Lung microvascular endothelial cell (primary cell): ENCODE measurements around the gene NEDD1. TPM values are rescaled to one million over a fixed set of nuclear protein-coding genes. Genes with fewer than 3 reads are reported as not detected.

ENCODE experiments used
- DNase-seq, 2 donors: peaks; one replicate each; pipeline versions ENCODE4 v3.0.0 to v3.0.0-alpha.2; 2010; ENCODE audit warnings: low read depth in 2 of 2
- total RNA-seq: library from RNA; depleted of rRNA; stranded (reverse); fragments of >200 nt; gene quantifications from 2 replicates; pipeline ENCODE4 v1.2.1, GENCODE V29; 2014

The NEDD1 gene
- total RNA-seq, 1 donor from 2014 or later = 21.8 TPM

DNA sequence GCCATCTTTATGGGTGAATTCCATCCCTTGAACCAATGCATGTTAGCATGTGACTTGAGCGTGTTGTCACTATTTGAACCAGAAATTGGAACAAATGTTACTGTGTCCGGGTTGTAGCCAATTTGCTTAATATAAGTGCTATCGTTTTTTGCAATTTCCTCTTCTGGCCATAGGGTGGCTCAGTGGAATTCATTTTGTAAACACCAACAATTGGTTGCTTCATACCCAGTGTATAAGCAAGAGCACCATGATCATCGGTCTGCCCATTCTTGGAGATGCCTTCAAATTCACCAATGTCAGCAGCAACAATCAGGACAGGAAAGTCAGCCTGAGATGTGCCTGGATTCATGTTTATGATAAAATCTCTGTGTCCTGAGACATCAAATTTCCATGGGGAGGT is 5.0 kb upstream of the NEDD1 start:
- no peak for DNase-seq

DNA sequence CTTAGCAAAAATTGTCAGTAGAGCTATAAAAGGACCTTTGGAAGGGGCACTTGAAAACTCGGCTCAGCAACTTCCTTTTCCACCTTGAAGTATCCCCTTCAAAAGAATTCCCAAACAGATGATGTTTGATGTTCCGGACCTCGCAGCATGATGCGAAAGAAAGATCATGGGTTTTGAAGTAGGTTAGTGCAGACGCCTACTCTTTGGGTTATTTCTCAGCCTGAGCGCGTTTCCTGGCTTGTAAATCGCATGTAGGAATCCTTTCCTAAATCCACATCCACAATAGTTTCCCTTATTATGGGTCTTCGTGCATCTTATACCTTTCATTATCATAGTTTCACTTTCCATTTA is 584 bp upstream of the NEDD1 start:
- DNase-seq = no peak

DNA sequence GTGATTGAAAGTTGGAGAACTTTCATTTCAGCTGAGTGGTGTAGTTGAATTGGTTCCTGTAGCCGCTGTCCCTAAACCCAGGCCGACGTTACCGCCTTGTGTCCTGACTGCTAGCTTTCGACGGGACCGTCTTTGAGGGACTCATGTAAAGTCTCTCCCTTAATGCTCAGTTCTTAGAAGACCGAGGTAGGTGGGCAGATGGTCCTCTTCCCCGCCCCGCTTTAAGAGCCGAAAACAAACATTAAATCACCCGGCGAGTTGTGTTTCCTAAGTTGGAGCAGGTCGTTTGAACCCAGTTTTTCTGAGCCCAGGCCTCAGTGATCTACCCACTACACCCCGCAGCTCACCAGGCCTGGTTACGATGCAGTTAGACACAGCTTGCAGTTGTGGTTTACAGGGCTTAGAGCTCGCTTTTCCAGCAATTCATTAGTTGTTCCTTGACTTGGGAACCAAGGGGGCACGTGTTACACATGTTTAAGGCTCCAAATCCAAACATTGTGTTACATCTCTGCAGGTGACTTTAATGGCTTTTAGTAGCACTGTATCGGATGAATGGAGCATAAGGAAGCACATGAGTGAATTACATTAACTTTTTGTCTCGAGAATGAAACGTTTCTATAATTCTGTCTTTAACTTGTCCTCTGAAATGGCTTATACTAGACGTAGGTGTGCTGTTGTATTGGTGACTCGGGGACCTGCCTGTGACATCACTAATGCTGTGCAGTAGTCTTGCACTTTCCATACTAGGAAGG is 790 bp downstream of the NEDD1 start:
- DNase-seq = peak; percentile 47

DNA sequence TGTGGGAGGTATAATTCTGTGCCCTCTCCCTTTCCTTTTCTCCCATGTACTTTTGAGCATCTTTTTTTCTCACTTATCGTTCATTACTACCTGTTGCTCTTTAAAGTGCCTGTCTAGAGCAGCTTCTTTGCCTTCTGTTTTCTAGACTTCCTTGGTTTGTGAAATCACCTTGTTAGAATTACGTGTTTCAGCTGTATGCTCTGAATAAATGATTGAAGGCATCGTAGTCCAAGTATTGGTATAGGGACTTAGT is 1.3 kb downstream of the NEDD1 start:
- DNase-seq = no peak

DNA sequence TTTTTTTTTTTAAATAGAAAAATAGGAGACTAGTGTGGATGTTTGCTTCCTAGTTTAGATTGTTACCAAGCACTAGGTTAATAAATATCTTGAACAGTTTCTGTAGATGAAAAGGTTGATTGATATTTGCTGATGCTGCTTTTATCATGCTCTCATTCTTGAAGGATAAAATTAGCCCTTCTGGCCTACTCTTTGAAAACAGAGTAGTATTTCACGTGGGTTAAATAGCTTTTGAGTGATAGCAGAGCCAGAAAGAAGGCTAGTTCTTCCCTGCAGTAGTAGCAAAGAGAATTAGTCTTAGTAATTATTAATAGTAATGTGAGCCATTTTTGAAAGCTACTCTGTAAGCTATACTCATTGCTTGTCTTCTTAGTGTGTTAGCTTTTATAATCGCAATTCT is 5.2 kb downstream of the NEDD1 start:
- no peak for DNase-seq

DNA sequence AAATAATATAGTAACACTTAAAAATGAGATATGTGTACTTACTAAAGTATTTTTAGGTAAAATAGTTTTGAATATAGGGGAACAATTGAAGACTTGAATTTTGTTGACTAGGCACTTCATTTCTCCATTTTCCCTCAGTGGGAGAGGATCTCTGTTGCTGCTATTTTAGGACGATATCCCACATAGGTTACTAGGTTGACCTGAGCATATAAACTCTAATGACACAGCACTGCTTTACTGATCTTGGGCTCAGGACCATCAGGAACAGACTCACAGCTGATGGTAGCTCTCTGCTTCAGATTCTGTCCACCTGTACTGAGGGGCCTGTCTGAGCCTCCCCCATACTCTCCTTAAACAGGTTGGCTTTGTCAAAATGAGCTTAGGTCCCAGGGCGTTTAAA is 5.9 kb downstream of the NEDD1 start:
- no peak for DNase-seq

DNA sequence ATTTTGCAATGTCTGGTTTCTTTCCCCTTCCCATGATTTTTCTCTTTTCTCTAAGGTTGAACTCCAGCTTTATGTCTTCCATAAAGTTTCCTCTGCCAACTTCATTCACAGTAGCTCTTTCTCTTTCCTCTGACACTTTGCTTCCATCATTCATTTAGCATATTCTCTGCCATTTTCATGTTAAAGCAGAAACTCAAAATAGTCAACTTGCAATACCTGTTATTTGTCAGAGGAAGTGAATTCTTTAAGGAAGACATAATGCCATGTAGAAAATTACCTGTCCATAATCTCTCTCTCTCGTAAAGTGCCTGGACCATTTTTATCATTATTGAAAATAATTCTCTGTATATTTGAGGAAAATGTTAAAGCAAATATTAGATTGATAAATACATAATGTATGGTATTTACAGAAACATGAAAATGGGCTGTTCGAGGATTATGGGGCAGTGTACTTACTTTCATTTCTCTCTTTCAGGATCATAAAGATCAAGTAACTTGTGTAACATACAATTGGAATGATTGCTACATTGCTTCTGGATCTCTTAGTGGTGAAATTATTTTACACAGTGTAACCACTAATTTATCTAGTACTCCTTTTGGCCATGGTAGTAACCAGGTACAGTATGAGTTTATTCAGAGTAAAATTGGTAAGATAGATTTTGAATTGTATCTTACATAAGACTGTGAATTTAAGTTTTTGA is 12.6 kb downstream of the NEDD1 start:
- DNase-seq = no peak

DNA sequence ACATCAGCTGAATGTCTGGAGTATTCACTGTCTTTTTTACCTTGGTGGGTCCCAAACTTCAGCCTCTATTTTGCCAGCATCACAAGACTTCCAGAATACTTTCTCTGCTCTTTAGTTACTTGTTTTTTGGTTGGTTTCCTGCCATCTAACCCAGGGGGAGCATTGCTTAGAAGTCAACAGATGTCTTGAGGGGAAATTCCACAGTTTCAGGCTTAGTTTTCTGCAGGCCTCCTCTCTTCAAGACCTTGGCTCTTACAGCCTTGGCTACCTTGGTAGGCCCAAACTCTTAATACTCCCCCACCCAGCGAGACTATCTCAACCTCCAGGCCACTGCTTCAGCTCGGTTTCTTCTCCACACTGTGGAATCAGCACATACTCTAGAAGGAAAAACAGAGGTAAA is 41.7 kb downstream of the NEDD1 start:
- DNase-seq = no peak

DNA sequence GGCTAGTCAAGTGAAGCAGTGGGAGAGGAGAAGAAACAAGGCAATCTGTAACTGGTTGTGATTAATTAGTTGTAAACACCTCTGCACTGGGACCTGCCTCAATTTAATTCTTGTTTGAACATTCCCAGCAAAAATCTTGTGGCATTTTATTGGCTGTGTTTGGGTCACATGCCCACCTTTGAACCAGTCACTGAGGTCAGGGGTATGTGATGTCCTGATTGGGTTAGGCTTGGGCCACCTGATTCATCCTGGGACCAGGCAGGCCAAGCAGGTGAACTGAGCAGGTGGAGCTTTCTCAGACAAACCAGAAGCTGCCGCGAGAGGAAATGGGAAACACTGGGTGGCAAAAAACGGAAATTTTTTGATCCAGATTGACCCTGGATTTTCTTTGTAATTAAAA is 72.5 kb downstream of the NEDD1 start:
- no peak for DNase-seq

DNA sequence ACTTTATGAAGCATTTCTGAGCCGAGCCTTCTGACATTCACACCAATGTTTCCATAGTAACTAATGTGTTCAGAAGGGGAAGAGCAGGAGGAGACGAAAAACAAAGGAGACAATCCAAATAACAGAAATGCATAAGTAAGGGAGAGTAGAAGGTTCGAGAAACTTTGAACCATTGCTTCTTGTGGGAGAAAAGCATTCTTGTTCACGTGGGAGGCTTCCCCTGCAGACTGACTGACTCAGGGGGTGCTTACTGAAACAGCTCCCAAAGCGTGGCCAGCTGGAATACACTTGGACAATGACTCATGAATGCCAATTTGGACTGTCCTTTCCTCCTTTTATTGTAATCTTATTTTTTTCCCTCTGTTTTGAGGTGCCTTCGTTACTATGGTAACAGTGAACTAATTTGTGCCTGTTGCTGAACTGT is 73.9 kb downstream of the NEDD1 start:
- peak; percentile 32 to 89 for DNase-seq

DNA sequence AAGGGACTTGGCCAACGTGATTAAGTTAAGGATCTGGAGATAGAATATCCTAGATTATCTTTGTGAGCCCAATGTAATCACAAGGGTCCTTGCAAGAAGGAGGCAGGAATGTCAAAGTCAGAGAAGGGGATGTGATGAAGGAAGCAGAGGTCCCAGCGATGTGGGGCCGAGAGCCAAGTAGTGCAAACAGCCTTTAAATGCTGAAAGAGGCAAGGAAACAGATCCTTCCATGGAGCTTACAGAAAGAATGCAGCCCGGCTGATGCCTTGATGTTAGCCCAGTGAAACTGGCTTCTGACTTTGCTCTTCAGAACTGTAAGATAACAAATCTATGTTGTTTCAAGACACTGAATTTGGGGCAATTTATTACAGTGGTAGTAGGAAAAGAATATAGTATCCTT is 74.9 kb downstream of the NEDD1 start:
- DNase-seq = no peak

DNA sequence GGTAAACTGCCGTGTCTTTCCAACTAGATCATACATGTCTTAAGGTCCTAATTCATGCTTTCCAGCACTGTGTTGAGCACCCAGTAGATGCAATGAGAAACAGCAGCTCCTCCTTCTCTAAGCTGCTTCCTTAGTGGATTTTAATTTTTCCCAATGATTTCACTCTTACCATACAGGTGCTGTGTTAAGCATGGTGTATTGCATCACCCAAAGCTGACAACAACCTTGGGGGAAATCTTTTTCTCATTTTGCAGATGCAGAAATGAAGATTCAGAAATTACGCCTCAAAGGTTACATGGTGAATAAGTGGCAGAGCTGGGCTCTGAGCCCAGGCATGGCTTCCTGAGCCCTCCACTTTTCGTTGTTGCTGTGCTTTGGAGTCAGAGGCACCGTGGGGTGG is 75.6 kb downstream of the NEDD1 start:
- DNase-seq = no peak

DNA sequence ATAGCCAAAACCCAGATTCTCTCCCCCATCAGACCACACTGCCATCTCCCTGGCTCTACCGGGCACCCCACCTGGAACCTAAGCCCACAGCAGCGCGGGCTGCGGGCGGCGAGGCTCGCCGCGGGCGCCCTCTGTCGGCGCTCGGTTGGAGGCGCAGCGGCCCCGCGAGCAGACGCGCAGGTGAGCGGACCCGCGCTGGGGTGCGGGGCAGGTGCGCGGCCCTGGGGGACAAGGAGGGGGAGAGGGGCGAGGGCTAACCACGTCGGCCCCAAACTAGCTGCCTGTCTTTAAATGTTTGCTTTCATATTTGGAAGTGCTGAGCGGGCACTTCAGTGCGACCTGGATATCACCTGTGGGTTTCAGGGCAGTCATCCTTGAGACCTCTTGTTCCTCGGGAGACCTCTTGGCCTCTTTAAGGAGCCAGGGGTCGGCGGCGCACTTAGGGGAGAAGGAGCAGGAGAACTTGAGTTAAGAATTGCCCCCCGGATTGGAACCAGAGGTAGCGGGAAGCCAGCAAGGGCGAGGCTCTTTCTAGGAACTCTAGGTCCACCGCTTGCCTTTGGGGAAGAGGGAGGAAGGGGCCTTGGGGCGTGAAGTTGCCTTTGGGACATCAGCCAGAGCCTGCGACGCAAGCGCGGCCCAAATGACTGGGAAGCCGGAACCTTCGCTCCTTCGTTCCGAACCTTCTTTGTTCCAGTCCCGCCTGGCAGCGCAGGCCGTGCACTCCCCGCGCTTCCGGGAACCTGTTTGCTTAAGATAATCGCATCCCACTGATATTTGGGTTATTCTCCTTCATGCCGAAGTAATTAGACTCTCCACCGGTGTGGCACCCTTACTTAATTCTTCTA is 78.7 kb downstream of the NEDD1 start:
- DNase-seq = peak; percentile 26 to 49

DNA sequence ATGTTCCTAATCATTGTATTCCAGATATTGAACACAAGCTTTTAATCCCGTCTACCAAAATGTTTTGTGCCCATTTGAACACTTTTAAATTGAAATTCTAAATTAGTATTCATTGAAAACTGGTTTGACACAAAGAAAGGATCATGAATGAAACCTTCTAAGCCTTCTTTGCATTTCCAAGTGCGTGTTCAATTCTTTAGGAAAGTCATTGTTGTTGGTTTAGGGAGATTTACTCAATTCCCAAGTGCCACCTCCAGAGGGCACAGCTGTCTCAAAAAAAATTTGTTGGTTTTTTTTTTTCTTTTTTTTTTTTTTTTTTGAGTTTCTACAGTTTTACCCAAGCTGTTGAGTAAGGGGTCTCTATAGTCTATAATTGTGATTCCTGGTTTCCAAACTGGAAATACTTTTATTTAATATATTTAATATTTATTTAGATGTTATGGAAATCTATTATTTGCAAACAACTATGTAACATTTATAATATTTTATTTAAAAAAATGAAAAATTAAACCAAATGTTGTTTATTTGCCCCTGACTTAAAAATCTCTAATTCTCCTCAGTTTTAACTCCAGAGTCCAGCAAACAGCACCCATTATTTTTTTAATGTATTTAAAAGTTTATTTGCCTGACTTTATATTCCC is 79.9 kb downstream of the NEDD1 start:
- peak; percentile 48 to 61 for DNase-seq

DNA sequence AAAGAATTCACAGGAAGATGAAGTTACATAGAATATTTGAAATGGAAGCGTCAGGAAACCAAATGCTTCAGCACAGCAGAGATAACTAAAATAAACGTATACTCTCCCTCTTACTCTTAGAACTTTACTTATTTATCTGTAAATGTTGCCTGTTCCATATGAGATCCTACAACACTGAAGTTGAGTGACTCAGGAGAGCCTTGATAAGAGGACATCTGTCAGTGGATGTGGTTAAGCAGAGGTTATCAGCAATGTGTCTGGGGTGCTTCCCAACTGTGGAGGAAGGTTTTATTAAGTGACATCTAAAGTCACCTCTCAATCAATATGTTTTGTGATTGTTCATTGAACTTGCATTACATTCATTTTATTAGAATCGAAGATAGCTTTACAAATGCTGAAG is 81.9 kb downstream of the NEDD1 start:
- DNase-seq = no peak

DNA sequence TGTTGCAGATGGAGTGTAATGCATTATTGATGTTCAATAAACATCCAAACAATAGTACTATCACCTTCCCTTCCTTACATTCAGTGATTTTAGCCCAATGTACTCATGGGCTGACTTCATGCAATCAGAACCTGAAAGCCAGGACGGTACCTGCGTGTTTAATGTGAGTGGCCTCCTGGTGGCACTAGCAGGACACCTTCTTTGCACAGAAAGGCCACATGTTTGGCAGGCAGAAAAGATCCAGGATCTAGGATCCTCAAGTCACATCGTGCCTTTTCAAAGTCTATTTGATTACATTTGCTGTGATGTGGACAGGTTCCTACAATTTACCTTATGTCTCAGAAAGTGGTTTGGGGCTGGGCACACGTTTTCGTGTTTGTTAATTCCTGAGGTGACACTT is 82.9 kb downstream of the NEDD1 start:
- peak; percentile 23 to 60 for DNase-seq

DNA sequence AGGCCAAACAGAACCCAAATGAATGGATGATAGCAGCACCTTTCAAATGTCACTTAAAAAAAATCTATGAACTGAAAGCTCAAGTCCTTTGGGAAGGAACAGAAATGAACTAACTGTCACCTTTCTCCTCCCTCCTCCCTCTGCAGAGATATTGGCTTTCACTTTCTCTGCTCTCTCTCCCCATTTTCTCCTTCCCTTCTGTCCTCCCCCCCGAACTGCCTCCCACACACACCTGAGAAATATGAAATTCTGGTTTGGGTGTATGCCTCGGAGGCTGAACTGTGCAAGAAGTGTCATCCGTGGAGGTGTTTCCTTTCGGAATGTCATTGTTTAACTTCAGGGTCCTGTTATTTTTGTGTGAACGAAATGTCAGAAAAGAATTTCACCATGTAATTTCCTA is 87.8 kb downstream of the NEDD1 start:
- no peak for DNase-seq

DNA sequence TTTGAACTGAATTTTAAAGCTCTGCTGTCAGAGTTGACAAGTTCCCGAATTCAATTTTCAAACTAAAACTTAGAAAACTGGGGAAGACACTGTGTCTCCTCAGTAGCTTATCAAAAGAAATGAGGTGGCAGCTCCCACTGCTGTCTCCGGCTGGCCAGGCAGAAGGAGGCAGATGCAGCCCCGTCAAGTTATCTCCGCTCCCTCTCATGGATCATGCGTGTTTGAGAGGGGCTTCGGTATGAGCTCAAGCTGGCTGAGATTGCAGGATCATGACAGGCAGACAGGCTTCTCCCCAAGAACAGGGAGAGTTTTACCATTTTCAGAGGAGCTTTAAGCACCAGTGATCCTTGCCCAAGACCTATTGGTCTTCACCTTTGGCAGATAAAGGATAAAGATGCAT is 88.8 kb downstream of the NEDD1 start:
- no peak for DNase-seq

DNA sequence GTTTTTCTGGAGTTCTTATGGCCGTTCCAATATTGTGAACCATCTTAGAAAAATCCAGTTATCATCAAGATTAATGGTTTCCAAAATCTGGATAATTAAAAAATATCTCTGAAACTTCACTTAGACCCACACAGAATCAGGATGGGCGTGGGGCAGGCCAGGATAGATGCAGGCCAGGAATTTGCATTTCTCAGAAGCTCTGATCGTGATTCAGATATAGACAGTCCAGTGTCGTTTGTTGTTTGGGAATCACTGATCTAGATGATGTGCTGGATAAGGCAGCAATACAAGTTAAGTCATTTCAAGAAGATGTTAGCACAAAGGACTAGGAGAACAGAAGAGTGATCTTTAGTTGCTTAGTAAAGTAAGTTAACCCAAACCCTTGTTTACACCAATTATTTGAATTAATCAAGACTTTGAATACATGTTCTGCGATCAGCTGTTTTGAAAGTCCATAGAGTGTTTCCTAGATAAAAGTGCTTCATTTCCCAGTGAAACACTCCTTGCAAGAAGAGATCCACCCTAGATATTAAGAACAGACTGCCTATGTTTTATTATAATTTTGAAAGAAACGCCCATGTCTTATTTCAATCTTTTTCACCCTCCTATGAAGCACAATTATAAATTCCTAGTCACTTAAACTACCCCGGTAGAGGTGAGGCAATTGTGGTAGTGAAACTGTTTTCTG is 90.9 kb downstream of the NEDD1 start:
- no peak for DNase-seq

DNA sequence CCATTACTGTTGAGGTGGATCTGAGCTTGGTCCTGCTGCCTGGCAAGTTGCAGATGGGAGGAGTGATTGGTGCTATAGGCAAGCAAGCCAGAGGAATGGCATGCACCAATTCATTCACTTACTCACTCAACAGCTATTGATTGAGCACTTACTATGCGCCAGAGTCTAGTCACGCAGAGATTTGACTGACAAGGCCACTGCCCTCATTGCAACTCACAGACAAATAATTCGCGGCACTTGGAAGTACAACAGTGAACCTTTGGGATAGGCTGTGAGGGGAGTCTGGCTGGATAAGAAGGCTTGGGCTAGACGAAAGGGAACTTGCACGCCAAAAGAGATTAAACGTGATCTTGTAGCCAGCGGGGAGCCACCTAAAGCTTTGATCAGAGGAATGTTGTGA is 96.2 kb downstream of the NEDD1 start:
- no peak for DNase-seq
